GM19395 (cell line): ENCODE data around the gene GTF2H2C.
"Not testable (repeated sequence)": the region's sequence is repeated elsewhere in the genome, so short reads cannot be mapped to it uniquely, and the experiment has no call there.

Source experiments
- ATAC-seq: cut with Tn5 transposase; IDR thresholded peaks from one replicate; pipeline ENCODE4 v1.9.1; 2021; ENCODE audit warnings: mild to moderate bottlenecking, moderate library complexity; ENCODE audit not compliant: unreplicated experiment

GTF2H2C gene

DNA sequence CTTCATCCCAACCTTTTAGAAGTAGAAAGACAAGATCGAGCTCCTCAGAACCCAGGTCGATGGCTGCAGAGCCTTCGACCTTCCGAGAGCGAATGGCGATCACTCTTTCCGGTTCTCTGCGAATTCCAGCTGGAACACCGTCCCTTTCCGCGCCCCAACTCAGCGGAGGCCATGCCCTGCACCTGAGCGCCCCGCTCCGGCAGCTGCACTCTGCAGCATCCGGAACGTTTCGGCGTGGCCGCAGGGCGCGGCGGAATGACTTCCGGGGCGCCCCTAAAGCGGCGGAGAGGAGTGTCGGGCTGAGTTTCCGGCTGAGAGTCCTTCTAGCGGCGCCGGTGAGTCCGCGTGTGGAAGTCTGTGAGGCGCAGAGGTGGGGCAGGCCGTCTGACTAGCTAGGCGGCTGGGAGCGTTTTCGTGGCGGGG is at the start of gene GTF2H2C:
GTF2H2C (plus strand) TSS at position 284 of the 423 bp plus-strand sequence. CDS start 4,942 bp downstream, outside the sequence.
- ATAC-seq: peak; percentile 96

DNA sequence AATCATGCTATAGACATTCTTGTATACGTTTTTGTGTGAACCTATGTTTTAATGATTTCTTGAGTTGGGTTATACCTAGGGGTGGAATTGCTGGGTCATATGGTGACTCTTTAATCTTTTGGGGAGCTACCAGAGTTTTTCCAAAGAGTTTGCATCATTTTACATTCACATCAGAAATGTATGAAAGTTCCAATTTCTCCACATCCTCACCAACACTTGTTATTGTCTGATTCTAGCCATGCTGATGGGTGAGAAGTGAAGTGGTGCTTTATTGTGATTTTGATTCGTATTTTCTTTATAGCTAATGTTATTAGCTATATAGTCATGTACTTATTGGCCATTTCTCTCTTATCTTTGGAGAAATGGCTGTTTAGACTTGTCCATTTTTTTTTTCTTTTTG is 49.3 kb upstream of the GTF2H2C start:
- ATAC-seq: no peak

DNA sequence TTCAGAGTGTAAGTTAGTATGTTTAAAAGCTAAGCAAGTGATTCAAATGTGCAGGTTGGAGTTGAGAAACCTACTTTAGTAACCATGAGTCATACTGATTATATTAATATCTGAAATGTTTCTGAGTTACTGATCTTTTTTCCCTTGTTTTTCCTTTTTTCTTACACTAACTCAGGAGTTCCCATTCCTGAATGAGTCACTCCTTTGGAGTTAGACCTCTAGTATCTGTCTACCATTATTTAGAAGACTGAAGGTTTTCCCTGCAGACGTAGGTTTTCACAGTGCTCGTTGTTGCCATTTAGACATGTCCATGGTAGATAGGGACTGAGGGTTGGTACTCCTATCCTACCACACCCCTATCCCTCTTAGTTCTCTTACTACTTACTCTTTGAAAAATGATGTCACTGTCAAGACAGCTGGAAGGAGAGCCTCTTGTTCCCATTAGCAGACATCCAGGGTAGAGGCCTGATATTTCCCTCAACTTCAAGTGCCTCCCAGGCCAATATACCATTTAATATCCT is 47.2 kb upstream of the GTF2H2C start:
- ATAC-seq: no peak

DNA sequence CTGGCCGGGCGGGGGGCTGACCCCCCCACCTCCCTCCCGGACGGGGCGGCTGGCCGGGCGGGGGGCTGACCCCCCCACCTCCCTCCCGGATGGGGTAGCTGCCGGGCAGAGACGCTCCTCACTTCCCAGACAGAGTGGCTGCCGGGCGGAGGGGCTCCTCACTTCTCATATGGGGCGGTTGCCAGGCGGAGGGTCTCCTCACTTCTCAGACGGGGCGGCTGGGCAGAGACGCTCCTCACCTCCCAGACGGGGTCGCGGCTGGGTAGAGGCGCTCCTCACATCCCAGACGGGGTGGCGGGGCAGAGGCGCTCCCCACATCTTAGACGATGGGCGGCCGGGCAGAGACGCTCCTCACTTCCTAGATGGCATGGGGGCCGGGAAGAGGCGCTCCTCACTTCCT is 44.4 kb upstream of the GTF2H2C start:
- ATAC-seq: not testable (repeated sequence)

DNA sequence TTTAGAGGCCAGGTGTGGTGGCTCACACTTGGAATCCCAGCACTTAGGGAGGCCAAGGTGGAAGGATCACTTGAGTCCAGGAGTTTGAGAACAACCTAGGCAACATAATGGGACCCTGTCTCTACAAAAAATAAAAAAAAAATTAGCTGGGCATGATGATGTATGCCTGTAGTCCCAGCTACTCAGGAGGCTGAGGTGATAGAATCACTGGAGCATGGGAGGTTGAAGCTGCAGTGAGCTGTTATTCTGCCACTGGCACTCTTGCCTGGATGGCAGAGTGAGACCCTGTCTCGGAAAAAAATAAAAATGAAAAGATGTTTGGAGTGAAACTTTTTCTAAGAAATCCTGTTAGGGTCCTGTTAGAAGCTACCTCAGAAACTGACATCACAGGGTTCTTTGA is 43.2 kb upstream of the GTF2H2C start:
- no peak for ATAC-seq

DNA sequence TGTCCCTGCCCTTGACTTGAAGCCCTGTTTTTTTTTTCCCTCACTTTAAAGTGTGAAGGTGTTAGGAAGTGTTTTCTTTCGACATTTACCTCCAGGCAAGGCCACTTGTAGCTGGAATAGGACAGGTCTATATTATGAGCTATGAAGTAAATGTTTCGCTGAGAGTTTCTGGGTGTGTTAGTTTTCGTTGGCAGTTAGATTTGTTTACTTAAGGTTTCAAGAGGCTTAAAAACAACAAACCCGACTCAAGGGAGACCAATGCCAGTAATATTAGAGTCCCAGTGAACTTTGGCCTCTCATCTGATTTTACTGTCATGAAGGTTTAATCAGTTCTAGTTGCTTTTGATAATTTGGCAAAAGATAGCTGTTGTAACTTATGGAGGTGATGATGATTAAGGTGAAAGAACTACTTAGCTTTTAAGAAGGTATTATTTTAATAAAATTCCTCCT is 42.2 kb upstream of the GTF2H2C start:
- no peak for ATAC-seq

DNA sequence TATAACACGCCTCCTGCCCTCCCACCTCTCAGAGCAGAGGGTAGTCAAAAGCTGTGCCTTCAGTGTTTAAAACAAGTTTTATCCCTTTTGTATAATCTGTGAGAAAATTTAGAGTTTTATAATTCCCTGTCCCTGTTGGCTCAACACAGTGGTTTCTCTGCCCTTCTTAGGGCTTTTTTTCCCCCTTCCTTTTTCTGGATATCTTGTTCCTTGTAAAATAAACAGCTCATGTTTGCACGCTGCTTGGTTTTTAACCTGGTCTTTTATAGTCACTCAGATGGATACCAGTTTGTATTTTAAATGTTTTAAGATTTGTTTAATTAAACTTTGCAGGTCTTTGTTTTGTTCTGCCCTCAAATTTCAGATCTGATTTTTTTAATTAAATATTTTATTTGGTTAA is 40.7 kb upstream of the GTF2H2C start:
- no peak for ATAC-seq

DNA sequence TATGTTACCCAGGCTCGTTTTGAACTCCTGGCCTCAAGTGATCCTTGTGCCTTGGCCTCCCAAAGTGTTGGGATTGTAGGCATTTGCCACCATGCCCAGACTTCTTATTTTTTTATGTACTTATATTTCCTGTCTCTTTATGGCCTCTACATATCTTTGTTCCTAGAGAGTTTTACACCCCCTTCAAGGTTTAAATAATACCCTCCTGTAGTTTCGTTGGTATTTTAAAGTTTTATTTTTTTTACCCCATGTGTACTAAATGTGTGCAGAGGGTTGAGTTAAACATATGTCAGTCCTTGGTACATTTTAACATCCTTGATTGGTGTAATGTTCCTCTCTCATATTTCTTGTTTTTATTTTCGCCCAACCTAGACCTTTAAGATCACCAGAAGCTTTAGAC is 38.0 kb upstream of the GTF2H2C start:
- ATAC-seq: no peak

DNA sequence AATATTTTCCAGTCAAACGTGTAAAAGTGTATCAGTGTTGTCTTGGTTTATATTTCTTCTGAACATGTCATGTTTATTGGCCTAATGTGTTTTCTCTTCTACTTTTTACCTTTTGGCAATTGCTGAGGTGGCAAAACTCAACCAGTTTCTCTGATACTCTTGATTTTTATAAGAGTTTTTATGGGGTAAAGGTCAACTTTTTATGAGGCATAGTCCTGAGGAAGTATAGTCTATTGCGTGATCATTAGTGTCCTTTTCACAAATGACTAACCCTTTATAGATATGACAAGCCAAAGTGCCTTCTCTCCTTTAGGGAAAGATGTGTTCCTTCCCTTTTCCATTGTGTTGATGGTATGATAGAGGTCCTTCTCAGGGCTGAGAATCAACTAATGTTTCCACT is 34.5 kb upstream of the GTF2H2C start:
- ATAC-seq: no peak

DNA sequence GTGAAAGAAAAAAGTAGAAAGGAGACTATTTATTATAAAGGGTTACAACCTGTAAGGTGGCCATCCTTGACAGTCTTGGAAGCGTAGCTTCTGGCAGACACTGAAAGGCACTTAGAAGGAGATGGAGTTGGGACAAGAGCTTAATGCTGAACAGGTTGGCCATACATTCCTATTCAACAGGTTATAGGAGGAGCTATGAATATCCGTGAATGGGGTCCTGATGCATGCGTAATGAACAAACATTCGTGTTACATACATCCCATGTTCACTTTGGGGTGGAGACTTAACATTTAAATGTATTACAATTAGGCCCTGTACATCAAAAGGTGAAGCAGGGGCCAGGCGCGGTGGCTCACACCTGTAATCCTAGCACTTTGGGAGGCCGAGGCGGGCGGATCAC is 33.3 kb upstream of the GTF2H2C start:
- no peak for ATAC-seq

DNA sequence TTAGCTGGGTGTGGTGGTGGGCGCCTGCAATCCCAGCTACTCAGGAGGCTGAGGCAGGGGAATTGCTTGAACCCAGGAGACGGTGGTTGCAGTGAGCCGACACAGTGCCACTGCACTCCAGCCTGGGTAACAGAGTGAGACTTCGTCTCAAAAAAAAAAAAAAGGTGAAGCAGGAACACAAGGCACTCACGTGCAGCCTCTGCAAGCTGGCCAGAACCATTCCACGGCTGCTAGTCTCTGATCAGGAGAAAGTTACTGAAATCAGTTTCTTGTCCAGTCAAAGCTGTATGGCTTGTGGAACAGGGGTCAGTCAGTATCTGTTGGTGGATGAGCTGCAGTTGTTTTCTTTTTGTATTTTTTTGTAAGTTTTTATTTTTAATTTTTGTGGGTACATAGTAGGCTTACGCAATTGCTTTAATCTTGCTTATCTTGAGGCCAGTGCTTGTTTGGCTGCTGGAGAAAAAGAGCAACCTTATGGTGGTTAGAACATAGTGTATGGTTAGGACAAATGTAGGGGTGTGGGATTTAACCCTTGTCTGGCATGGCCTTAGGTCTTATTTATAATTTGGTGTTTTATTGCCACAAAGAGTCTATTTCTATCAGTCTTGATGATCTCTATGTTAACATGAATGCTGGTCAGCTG is 32.7 kb upstream of the GTF2H2C start:
- no peak for ATAC-seq

DNA sequence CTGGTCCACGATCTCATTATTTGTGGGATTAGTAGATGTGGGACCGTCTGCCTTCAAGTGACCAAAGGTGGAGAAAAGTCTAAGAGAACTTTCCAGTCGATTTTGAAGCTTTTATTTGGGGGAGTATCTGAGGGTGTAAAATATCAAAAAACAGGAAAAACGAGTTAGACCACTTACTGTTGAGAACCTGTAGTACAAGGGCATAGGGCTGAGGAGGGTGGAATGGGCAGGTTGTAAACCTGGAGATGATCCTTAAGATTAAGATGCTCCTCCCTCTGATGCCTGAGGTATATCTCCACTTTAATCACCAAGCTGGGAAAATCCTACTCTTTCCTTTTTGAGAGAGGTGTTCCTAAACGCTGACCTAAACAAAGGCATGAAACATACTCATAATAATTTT is 32.0 kb upstream of the GTF2H2C start:
- ATAC-seq: no peak

DNA sequence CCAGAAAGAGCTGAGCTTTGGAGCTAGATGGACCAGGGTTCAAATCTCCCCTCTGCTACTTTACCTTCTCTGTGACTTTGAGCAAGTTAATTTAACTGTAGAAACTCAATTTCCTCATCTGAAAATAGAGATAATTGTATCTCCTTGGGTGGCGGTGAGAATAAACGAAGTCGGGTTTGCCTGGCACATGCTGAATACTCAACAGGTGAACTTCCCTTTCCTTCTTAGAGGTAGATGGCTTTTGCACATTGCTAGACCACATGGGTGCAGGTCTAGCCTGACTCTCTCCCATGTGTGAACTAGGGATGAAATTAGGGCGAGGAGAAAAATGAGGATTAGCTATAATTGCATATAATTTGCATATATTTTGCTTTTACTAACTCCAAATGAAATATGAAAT is 31.4 kb upstream of the GTF2H2C start:
- ATAC-seq: no peak

DNA sequence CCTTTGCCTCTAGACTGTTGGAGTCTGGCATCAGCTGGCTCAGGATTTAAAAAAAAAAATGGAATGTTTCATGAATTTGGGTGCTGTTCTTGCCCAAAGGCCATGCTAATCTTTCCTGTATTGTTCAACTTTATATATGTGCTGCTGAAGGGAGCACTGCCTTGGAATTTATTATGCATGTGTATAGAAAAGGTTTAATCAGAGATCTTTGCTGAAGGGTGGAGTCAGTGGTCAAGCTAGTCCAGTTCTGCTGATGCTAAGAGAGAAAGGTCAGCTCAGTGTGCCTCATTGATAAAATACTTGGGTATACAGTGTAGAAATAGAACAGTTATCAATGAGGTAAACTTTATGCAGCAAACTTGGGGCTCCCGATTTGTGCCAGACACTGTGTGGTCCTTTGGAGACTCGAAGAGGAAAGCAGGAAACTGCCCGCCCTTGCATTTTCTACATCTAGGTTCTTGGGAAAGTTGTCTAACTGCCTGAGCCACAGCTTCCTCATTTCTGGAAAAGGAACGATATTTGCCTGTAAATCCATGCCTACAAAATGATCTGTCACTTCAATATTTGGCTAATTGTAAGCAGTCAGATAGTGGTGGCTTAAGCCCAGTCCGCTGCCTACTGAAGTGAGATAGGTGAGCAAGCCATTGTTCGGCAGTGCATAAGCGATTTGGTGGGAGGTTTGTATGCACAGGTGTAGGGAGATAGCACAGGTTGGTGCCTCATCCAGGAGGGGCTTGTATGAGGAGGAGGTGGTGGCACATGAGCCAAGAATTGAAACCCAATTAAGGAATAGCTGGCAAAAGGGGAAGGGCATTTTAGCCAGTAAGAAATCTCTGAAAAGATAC is 29.2 kb upstream of the GTF2H2C start:
- no peak for ATAC-seq

DNA sequence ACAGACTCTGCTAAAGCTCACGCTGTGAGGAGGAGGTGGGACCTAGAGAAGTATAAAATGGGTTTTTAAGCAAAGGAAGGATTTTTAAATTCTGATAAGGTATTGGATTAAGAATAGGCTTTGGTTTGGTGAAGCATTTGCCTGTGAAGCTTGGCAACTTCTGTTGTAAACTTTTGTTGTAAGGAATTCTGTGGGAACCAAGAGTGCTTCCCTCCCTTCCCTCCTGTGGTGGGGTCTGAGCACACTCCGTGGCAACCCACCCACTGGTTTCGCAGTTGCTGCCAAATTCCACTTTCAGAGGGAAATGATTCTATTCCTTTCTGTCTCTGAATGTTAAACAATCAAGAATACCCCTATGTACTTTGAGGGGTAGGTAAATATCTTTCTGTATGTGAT is 28.6 kb upstream of the GTF2H2C start:
- ATAC-seq: no peak

DNA sequence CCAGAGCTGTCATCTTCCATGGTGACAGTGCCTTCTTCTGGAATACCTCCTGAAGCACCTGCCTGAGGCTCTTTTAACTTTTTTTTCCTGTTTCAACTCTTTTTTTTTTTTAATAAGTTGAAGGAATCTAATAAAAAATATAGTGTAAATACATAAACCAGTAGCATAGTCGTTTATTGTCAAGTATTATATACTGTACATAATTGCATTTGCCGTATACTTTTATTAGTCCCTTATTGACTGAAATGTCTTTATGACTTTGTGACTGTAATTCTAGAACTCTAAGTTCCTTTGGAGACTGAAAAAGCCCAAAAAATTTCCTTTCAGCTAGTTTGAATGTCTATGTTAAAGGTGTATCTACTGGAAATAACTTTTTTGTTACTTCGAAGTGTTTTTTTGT is 22.1 kb upstream of the GTF2H2C start:
- not testable (repeated sequence) for ATAC-seq

DNA sequence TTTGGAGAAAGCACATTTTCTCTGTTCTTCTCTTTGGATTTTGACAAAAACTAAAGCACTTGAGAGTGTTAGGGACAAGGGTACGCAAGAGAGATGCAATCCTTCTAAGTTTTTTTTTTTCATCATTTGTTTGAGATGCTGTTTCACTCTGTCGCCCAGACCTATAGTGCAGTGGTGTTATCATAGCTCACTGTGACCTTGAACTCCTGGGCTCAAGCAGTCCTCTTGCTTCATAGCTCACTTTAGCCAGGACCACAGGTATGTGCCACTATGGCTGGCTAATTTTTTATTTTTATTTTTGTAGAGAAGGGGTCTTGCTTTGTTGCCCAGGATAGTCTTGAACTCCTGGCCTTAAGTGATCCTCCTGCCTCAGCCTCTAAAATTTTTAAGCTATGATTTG is 21.3 kb upstream of the GTF2H2C start:
- ATAC-seq: not testable (repeated sequence)

DNA sequence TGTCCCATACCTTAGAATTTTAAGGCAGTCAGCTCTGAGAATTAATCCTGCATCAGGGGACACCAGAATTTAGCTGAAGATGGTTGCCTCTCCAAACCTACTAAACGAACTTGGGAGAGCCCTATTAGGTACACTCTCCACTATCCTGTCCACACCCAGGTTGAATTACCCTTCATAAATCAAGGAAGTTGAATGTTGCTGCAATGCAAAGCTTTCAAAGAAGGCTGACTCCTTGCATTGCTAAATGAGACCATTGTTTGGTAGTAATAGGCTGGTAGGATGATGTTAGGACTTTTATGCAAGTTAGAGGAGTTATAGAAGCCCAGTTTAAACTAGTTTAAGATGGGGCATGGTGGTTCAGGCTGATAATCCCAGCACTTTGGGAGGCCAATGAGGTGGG is 18.6 kb upstream of the GTF2H2C start:
- ATAC-seq: not testable (repeated sequence)

DNA sequence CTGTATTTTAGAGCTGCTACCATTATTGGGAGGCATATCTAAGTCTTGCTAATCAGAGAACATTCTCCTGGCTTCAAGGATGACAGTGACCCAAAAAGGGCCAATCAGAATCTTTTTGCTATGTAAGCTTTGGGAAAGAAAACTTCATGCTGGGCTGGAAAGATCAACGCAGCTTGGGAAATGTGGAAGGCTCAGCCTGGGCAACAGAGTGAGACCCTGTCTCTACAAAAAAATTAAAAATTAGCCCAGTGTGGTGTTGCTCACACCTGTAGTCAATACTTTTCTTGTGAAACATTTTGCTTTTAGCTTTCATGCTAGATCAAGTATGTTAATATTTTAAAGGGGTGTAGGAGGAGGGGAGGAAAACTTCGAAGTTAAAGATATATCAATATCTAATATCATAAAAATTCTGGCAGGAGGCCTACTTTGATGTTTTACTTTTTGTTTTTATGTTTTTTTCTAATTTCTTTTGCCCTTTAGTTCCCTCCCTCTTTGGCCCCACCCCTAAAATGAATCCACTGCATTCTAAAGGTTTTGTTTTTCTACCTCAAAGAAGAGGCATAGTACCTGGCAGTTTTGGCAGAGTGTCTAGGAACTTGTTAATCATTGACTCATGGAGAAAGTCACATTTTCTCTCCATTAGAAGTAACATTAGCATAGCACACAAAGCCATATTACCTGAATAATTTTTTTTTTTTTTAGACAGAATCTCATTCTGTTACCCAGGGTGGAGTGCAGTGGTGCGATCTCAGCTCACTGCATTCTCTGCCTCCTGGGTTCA is 17.0 kb upstream of the GTF2H2C start:
- ATAC-seq: not testable (repeated sequence)

DNA sequence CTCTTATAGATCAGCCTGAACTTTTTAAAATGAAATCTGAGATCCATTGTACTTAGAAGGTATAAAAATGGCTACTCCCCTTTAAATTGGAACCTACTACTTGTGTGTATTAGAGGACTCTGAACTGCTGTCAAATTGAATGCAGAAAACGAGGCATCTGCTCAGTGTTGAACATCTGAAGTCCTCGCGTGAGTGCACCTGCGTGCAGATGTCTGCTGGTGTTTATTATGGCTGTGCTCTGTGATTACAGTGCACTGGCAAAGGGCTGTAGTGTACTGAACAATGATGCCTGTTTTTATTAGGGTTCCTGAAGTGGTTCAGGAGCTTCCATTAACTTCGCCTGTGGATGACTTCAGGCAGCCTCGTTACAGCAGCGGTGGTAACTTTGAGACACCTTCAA is 15.4 kb upstream of the GTF2H2C start:
- ATAC-seq: not testable (repeated sequence)
